Measurements from ENCODE around the gene ELF2. TPM values are rescaled to one million over a fixed set of nuclear protein-coding genes. Genes with fewer than 3 reads are reported as not detected.

Gene ELF2
- total RNA-seq, 4 donors from 2014 or later = 58.1 to 76.6 (median 65.0) TPM

- DNase-seq = peak; percentile 94
- peaks cover 7 to 16% of the 10 kb centered on the region in 2 donors for H3K4me1 ChIP-seq
- peak overlapping the region; percentile 69 to 99 (median 70) for H3K4me3 ChIP-seq (replicated peaks in 1 of 3)
- no peaks in the 10 kb centered on the region for H3K27me3 ChIP-seq
- peak overlapping the region; percentile 81 to 93 (median 90) for H3K27ac ChIP-seq
- TF ChIP-seq, protein P1, sequence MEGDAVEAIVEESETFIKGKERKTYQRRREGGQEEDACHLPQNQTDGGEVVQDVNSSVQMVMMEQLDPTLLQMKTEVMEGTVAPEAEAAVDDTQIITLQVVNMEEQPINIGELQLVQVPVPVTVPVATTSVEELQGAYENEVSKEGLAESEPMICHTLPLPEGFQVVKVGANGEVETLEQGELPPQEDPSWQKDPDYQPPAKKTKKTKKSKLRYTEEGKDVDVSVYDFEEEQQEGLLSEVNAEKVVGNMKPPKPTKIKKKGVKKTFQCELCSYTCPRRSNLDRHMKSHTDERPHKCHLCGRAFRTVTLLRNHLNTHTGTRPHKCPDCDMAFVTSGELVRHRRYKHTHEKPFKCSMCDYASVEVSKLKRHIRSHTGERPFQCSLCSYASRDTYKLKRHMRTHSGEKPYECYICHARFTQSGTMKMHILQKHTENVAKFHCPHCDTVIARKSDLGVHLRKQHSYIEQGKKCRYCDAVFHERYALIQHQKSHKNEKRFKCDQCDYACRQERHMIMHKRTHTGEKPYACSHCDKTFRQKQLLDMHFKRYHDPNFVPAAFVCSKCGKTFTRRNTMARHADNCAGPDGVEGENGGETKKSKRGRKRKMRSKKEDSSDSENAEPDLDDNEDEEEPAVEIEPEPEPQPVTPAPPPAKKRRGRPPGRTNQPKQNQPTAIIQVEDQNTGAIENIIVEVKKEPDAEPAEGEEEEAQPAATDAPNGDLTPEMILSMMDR (IDR thresholded peaks at IDR 0.05) = peak in 4 of 6 experiments; percentile 14 to 43 (median 36)
- peak in 1 of 2 donors; percentile 79 for TF ChIP-seq POLR2A (IDR thresholded peaks at IDR 0.05)
- H3K36me3 ChIP-seq = no peaks in the 10 kb centered on the region
- WGBS, 2 donors = 0 to 1% methylated on average over 19 to 20 of the region's 68 CpGs
- H3K9me3 ChIP-seq = no peaks in the 10 kb centered on the region
- intact Hi-C loops (cut with DNase I) = loop anchor here (5.0 to 10.0 kb wide), 2 partner anchors 49 to 93 kb away; partner anchors contain the start of gene ELF2
Observed at GRCh38 chr4:139083956-139084803, 92.8 kb downstream of the ELF2 start.

GRCh38 chr4:139083607-139083955 is 93.4 kb downstream of the ELF2 start:
- WGBS, 2 donors = 0 to 1% methylated on average over 9 to 21 of the region's 34 CpGs
- H3K4me1 ChIP-seq = peaks cover 7 to 16% of the 10 kb centered on the region in 2 donors
- no peaks in the 10 kb centered on the region for H3K36me3 ChIP-seq
- intact Hi-C loops (cut with DNase I) = loop anchor here (5.0 to 10.0 kb wide), 2 partner anchors 49 to 94 kb away; partner anchors contain the start of gene ELF2
- H3K9me3 ChIP-seq = no peaks in the 10 kb centered on the region
- H3K27ac ChIP-seq = peak overlapping the region; percentile 81 to 93 (median 90)
- peak overlapping the region; percentile 69 to 99 (median 70) for H3K4me3 ChIP-seq (replicated peaks in 1 of 3)
- H3K27me3 ChIP-seq = no peaks in the 10 kb centered on the region
- DNase-seq = peak; percentile 60 to 65
- TF ChIP-seq POLR2A (IDR thresholded peaks at IDR 0.05) = no peak
- TF ChIP-seq, protein P1 (IDR thresholded peaks at IDR 0.05) = peak in 1 of 6 experiments; percentile 16

DNA sequence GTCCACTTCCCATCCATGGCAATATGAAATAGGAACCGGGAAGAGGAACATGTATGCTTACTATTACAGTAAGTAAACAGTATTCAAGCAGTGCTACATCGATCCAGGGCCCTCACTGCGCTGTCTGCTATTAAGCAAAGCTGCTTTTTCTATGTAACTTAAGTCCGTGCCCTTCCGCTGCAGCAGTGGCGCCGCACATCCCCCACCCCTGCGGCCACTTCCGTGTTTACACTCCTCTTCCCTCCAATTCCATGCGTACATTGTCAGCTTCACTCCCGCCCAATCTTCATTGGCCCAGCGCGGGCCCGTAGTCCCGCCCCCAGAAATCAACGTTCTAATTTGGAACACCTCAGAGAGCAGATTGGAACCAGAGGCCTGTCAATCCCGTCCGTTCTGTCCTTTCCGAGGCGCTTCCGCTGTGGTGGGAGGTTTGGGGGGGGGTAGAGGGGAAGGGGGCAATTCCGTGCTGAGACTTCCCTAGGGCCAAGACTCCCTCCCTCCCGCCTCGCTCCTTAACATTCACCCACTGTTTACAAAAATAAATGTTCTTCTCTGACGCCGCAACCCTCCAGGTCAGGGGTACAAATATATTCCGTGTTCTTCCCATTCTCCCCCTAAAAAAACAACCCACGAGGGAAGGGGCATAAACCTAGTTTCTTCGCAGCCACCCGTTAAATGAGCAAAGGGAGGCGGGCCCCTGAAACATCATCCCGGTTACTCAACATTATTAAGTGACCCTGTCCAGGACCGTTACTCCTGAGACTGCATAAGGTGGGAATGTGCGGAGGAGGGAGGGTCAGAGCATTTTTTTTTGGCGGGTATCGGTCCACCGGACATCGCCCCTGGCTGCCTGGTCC is 94.0 kb downstream of the ELF2 start:
- intact Hi-C loops (cut with DNase I) = loop anchor here (5.0 to 10.0 kb wide), 2 partner anchors 48 to 94 kb away; partner anchors contain the start of gene ELF2
- peak overlapping the region; percentile 69 to 99 (median 70) for H3K4me3 ChIP-seq (replicated peaks in 1 of 3)
- H3K27me3 ChIP-seq = no peaks in the 10 kb centered on the region
- WGBS, 2 donors = 0 to 1% methylated on average over 35 to 38 of the region's 38 CpGs
- no peaks in the 10 kb centered on the region for H3K36me3 ChIP-seq
- peak overlapping the region; percentile 81 to 93 (median 90) for H3K27ac ChIP-seq
- peaks cover 10 to 21% of the 10 kb centered on the region in 2 donors for H3K4me1 ChIP-seq
- peak; percentile 97 for DNase-seq
- H3K9me3 ChIP-seq = no peaks in the 10 kb centered on the region
- TF ChIP-seq, protein P1 (IDR thresholded peaks at IDR 0.05) = no peak
- peak in 1 of 2 donors; percentile 61 for TF ChIP-seq POLR2A (IDR thresholded peaks at IDR 0.05)

DNA sequence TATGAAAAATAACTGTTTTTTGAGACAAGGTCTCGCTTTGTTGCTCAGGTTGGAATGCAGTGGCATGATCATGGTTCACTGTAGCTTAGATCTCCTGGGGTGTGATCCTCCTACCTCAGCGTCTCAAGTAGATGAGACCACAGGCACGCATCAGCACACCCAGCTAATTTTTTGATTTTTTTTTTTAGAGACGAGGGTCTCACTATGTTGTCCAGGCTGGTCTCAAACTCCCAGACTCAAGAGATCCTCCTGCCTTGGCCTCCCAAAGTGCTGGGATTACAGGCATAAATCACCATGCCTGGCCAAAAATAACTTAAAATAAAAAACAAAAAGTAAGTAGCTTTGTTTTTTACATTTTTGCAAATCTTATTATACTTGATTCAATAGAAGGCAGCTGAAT is 98.1 kb downstream of the ELF2 start:
- intact Hi-C loops (cut with DNase I) = no loop called here
- Histone ChIP-seq H3K36me3 (no peaks in the 10 kb centered on the region), H3K4me3 (replicated peaks in 1 of 3) (no peak overlapping the region), H3K4me1 (peaks cover 14 to 26% of the 10 kb centered on the region in 2 donors), H3K27ac (no peak overlapping the region), H3K9me3 (no peaks in the 10 kb centered on the region), H3K27me3 (no peaks in the 10 kb centered on the region)
- TF ChIP-seq, protein P1 (IDR thresholded peaks at IDR 0.05) = no peak
- no peak for TF ChIP-seq POLR2A (IDR thresholded peaks at IDR 0.05)
- no peak for DNase-seq
- 91 to 96% methylated on average over 4 of the region's 4 CpGs for WGBS, 2 donors

All from thyroid gland (tissue), 4 donors.